ENCODE results near the gene ZNF598.

The ZNF598 gene

GRCh38 chr16:1990351-1991134, 19.1 kb downstream of the ZNF598 start:
- TF ChIP-seq ZNF274 (IDR thresholded peaks at IDR 0.05; ENCODE audit: low read depth, low read length) = no peak
- H3K4me3 ChIP-seq (ENCODE audit: low read length) = peak overlapping the region; percentile 44; the same call in 1 of the 2 replicates

- no peak for TF ChIP-seq ZNF274 (IDR thresholded peaks at IDR 0.05; ENCODE audit: low read depth, low read length)
- peak overlapping the region; percentile 44; the same call in 1 of the 2 replicates for H3K4me3 ChIP-seq (ENCODE audit: low read length)
These were observed 19.6 kb downstream of the ZNF598 start for GRCh38 chr16:1990101-1990350.

GRCh38 chr16:1989209-1990100, 20.2 kb downstream of the ZNF598 start, which contains the start of gene SYNGR3:
Gene SYNGR3, plus strand, starts transcription at chr16:1989970. Its CDS starts 133 bp downstream, at chr16:1990103.
- TF ChIP-seq ZNF274 (IDR thresholded peaks at IDR 0.05; ENCODE audit: low read depth, low read length) = no peak
- H3K4me3 ChIP-seq (ENCODE audit: low read length) = peak within 1 kb of the TSS; percentile 44; the same call in 1 of the 2 replicates

GRCh38 chr16:1987198-1987597, 22.4 kb downstream of the ZNF598 start:
- no peak overlapping the region for H3K4me3 ChIP-seq (ENCODE audit: low read length)
- TF ChIP-seq ZNF274 (IDR thresholded peaks at IDR 0.05; ENCODE audit: low read depth, low read length) = no peak

DNA sequence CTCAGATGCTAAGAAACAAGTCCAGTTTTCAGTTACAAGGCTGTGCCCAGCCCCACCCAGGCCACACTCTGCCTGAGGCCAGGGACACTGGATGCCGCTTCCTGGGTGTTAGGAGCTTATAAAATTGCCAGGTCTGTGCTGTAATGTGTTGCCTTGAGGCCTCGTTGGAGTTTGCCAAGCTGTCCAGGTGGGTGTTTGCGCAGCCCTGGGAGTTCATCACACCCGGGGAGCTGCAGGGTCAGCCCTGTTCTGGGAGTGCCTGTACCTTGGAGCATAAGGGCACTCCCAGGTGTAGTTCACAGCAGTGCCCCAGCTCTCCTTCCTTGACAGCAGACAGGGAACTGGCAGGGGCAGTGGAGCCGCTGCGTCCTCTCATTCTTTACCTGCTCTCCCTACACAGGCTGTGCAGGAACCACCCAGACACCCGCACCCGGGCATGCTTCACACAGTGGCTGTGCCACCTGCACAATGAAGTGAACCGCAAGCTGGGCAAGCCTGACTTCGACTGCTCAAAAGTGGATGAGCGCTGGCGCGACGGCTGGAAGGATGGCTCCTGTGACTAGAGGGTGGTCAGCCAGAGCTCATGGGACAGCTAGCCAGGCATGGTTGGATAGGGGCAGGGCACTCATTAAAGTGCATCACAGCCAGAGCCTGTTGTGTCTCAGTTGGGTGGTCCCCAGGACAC, 24.0 kb downstream of the ZNF598 start:
- no peak for TF ChIP-seq ZNF274 (IDR thresholded peaks at IDR 0.05; ENCODE audit: low read depth, low read length)
- peak overlapping the region; percentile 88; the same call in 1 of the 2 replicates for H3K4me3 ChIP-seq (ENCODE audit: low read length)

DNA sequence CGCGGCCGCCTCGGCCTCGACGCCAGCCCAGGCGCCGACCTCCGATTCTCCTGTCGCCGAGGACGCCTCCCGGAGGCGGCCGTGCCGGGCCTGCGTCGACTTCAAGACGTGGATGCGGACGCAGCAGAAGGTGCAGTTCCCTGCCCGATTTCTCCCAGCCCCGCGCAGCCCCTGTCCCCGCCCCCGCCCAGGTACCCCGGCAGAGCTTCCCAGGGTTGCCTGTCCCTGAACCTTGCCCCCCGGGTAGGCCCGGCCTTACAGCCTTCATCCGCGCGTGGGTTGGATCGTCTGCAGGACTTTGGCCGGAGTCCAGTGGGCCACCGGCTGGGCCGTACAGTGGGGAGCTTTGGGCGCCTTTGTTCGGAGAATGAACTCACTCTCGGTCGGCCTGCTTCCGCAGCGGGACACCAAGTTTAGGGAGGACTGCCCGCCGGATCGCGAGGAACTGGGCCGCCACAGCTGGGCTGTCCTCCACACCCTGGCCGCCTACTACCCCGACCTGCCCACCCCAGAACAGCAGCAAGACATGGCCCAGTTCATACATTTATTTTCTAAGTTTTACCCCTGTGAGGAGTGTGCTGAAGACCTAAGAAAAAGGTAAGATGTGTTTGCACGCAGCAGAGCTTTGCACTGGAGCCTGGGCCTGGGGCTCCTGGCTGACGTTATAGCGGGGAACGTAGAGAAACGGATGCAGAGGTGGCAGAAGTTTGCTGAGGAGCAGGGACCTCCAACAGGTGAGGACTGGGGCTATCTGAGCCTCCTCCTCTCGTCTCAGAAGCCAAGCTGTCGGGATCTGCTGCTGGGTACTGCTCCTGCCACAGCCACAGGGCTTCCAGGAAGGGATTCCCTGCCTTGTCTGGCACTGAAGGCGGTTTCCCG, 25.0 kb downstream of the ZNF598 start:
- no peak for TF ChIP-seq ZNF274 (IDR thresholded peaks at IDR 0.05; ENCODE audit: low read depth, low read length)

DNA sequence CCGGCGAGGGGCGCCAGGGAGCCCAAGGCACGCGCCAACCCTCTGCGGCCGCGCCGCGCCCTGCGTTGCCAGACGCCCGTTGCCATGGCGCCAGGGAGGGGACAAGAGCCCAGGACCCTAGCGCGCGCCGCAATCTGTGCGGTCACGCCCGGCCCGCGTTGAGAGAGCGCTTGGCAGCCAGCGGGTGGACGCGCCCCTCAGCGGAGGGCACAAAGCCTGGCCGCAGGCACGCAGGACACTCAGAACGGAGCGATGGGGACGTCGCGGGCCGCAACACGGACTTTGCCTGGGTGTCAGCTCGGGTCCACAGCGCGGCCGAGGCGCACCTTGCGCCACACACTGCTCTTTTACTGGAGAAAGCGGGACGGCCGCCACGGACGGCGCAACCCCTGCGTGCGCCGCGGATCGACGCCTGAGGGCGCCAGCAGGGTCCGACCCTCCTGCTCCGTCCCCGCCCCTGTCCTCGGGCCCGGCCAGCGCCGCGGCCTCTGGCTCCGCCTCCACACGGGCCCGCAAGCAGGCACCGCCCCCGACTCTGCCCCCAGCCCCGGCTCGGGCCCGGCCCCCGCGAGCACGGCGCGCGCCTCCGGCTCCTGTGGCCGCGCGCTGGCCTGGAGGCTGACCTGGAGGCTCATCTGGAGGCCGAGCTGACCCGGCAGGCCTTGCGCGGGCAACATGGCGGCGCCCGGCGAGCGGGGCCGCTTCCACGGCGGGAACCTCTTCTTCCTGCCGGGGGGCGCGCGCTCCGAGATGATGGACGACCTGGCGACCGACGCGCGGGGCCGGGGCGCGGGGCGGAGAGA, 25.9 kb downstream of the ZNF598 start, which contains the start of gene GFER:
Gene GFER, plus strand, starts transcription at position 650 of the 803 bp plus-strand sequence. Its CDS starts 26 bp downstream, at position 676.
- TF ChIP-seq ZNF274 (IDR thresholded peaks at IDR 0.05; ENCODE audit: low read depth, low read length) = no peak
- H3K4me3 ChIP-seq (ENCODE audit: low read length) = peak within 1 kb of the TSS; percentile 88

More for the DNA sequence above, 25.0 kb downstream of the ZNF598 start:
- H3K4me3 ChIP-seq (ENCODE audit: low read length) = peak overlapping the region; percentile 88

DNA sequence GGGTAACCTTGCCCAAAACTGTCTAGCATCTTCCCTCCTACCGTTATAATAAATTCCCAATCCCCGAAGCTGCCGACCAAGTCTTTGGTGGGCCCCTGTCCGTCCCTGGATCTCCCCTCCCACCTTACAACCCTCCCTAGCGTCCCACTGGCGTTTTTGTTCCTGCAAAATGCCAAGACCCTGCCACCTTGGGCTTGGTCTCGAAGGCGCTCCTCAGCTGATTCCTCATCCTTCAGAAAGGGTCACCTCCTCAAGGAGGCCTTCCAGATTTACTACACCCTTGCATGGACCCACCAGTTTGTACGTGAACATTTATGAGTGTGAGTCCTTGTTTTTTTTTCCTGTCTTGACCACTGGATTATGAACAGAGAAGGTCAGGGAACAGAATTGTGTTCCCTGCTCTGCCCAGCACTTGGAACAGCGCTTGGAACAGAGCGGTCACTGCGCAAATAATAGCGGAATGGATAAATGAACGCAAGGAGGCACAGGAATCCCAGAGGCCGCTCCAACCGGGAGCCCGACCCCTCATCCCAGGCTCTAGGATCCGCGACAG, 26.6 kb downstream of the ZNF598 start:
- no peak for TF ChIP-seq ZNF274 (IDR thresholded peaks at IDR 0.05; ENCODE audit: low read depth, low read length)
- peak overlapping the region; percentile 88; the same call in 1 of the 2 replicates for H3K4me3 ChIP-seq (ENCODE audit: low read length)

DNA sequence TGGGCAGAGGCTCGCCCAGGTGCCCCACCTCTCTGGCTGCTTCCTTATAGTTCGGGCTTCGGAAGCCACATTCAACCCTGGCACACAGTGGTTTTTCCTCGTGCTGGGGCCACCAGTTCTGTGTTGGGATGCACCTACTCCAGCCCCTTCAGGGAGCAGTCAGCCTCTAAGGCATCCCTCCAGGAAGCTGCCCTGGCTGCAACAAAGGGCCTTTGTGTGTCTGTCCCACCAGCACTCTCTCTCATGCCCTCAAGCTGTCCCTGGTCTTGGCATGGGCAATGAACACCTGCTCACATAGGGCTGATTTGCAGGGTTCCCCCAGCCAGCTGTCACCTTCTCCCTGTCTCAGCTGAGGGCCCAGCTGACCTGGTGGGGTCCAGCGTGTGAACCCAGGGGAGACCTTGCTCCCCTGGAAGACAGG, 27.6 kb downstream of the ZNF598 start:
- TF ChIP-seq ZNF274 (IDR thresholded peaks at IDR 0.05; ENCODE audit: low read depth, low read length) = no peak

DNA sequence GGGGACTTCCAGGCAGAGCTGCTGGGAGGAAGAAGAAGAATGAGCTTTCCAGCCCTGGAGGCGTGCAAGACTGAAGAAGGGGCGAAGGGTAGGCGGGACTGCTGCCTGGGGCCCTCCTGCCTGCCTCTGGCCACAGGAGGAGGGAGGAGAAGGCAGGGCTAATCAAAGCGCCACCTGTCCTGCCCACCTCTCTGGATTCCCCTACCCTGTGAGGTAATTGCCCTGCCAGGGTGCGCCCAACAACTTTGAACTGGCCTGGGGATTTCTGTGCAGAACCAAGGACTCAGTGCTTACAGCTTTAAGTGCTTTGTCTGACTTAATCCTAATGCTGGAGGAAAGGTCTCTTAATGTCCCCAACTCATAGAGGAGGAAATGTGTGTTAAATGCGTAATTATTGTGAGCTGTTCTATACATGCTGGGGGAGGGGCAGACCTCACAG, 28.2 kb downstream of the ZNF598 start, which contains the start of gene NOXO1:
Gene NOXO1, minus strand, starts transcription at position 72 of the 439 bp plus-strand sequence. CDS start 290 bp downstream, outside the sequence.
- TF ChIP-seq ZNF274 (IDR thresholded peaks at IDR 0.05; ENCODE audit: low read depth, low read length) = no peak
- no peak within 1 kb of the TSS for H3K4me3 ChIP-seq (ENCODE audit: low read length)

More for the DNA sequence above, 27.6 kb downstream of the ZNF598 start:
- H3K4me3 ChIP-seq (ENCODE audit: low read length) = no peak overlapping the region

DNA sequence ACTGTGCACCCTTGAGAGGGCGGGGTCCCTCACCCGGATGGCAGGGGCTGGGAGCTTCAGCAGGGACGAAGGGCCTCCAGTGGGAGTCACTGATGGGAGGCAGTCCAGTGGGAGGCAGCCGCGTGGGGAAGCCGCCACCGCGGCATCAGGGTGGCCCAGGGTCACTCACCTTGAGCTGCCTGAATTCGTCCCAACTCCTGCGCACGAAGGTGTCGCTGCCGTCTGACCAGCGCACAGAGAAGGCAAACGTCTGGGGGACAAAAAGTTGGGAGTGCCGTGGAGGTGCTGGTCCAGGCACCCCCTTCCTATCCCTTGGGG, 28.9 kb downstream of the ZNF598 start:
- H3K4me3 ChIP-seq (ENCODE audit: low read length) = no peak overlapping the region

More for the DNA sequence above, 28.9 kb downstream of the ZNF598 start:
- no peak for TF ChIP-seq ZNF274 (IDR thresholded peaks at IDR 0.05; ENCODE audit: low read depth, low read length)
